LNCaP clone FGC (cell line): ENCODE results near the gene SLC2A3.
"Not testable (repeated sequence)": the region's sequence is repeated elsewhere in the genome, so short reads cannot be mapped to it uniquely, and the experiment has no call there.

ENCODE experiments used
- DNase-seq: peaks from one replicate; pipeline ENCODE4 v3.0.0-alpha.2; 2011; ENCODE audit warnings: low read depth
- H3K4me3 ChIP-seq: 2 replicates; pipeline ENCODE4 v1.5.1; 2011; ENCODE audit warnings: mild to moderate bottlenecking, low read depth, low read length, control low read depth
- CTCF ChIP-seq: IDR thresholded peaks from 2 replicates; pipeline ENCODE4 v1.5.1; 2012; ENCODE audit warnings: mild to moderate bottlenecking; ENCODE audit not compliant: control insufficient read depth, insufficient read depth; ENCODE audit errors: extremely low read depth

The SLC2A3 gene

GRCh38 chr12:7915661-7916403, 20.2 kb downstream of the SLC2A3 start:
- TF ChIP-seq CTCF: no peak
- DNase-seq: no peak
- H3K4me3 ChIP-seq: no peak overlapping the region

DNA sequence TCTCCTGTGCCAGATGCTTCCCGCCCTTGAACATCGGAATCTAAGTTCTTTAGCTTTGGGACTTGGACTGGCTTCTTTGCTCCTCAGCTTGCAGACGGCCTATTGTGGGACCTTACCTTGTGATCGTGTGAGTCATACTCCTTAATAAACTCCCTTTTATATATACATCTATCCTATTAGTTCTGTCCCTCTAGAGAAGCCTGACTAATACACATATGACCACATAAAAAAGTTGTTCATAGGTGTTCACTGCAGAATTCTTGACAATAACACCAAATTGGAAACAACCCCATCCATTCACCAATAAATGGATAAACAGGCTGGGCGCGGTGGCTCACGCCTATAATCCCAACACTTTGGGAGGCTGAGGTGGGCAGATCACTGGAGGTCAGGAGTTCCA, 25.9 kb downstream of the SLC2A3 start:
- not testable (repeated sequence) for DNase-seq, H3K4me3 ChIP-seq

DNA sequence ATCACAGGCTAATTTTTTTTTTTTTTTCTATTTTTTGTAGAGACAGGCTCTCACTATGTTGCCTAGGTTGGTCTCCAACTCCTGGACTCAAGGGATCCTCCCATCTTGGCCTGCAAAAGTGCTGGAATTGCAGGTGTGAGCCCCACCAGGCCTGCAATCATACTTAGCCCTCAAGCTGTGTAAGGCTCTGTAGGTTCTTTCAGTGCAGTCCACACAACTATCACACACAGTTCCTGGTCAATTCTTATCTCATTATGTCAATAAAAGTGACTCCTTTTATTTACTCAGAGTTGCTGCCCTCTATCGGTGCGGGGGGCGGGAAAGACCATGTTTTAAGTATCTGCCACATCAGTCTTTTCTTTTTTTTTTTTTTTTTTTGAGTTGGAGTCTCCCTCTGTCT, 29.0 kb downstream of the SLC2A3 start:
- peak; percentile 33 for TF ChIP-seq CTCF
- no peak overlapping the region for H3K4me3 ChIP-seq
- DNase-seq: peak; percentile 75

- DNase-seq, H3K4me3 ChIP-seq: not testable (repeated sequence)
Measured at GRCh38 chr12:7906303-7906702, 29.7 kb downstream of the SLC2A3 start.

DNA sequence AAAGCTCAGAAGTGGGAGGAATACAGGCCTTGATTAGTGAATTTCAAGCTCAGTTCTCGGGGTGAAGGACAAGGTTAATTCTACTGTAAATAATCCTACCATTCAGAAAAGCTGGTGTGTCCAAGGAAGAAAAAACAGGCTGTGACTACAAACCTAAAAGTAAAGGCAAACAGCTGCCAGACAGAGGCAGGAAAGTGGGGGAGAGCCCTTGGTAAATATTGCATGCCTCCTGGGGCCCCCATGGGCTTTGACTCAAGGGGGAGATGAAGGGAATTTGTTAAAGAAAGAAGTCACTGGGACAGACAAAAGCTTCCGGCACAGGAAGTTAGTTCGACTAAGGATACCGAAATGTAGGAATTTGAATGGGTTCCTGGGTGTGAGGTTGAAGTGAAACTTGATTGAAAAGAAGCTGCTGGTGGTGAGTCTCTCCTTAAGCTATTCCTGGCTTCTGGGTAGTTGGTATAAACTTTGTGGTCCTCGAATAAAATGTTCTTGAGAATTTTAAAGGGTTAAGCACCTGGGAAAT, 30.3 kb downstream of the SLC2A3 start:
- H3K4me3 ChIP-seq: not testable (repeated sequence)

DNA sequence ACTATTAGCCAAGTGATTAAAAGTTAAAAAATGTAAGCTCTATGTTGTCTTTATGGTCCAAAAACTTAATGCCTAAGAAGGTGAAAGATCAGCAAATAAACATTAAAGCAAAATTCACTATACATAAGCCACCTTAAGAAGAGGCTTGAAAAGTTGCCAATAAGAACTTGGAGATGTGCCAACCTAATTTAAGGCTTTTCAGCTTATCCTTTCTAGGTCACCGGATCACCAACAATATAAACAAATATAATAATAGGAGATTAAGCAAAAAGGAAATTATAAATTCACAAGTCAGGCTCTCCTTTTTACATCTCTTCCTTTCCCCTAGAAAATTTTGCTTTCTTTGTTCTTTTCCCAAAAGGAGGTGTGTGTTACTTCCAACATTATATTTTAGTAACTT, 30.9 kb downstream of the SLC2A3 start:
- no peak overlapping the region for H3K4me3 ChIP-seq
- TF ChIP-seq CTCF: no peak
- DNase-seq: no peak

More for the DNA sequence above, 30.3 kb downstream of the SLC2A3 start:
- DNase-seq: not testable (repeated sequence)

DNA sequence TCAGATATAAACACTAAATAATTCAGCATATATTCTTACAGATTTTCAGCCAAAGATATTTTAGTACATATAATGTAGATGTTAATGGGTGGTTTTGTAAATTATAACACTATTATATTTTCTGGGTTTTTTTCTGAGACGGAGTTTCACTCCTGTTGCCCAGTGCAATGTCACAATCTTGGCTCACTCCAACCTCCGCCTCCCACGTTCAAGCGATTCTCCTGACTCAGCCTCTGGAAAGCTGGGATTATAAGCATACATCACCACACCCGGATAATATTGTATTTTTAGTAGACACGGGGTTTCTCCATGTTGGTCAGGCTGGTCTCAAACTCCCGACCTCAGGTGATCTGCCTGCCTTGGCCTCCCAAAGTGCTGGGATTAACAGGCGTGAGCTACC, 33.6 kb downstream of the SLC2A3 start:
- H3K4me3 ChIP-seq, DNase-seq: not testable (repeated sequence)

- no peak overlapping the region for H3K4me3 ChIP-seq
- no peak for TF ChIP-seq CTCF
- DNase-seq: no peak
Measured at GRCh38 chr12:7899755-7900154, 36.2 kb downstream of the SLC2A3 start.

DNA sequence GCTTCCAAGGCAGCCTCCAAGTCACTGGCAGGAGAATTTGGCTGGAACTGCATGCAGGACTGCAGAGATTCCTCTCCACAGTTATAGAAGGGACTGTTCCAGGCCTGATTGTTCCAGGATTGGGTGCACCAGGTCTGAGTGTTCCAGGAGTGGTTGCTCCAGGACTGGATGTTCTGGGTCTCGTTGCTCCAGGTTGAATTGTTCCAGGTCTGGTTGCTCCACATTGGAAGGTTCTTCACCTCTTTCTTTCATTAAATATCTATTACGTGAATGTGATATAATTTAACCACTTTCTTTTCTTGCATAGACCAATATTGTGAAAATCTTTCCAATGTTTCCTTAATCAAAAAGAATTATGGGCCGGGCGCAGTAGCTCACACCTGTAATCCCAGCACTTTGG, 39.3 kb downstream of the SLC2A3 start:
- not testable (repeated sequence) for DNase-seq, H3K4me3 ChIP-seq
